Stimulated activated CD4-positive, alpha-beta T cell treated with anti-CD3 and anti-CD28 coated beads, Interleukin-2, amount 100 ng/mL, for 24 hours (primary cell): Measurements from ENCODE around the gene GSE1.

Experiments
- DNase-seq, 2 donors: peaks; one replicate each; pipeline ENCODE4 v3.0.0-alpha.2; 2020

GSE1 gene

GRCh38 chr16:85711982-85712587 is 99.0 kb downstream of the GSE1 start:
- no peak for DNase-seq

- no peak for DNase-seq
Observed at GRCh38 chr16:85712801-85713200, 99.7 kb downstream of the GSE1 start.

GRCh38 chr16:85715169-85716021 is 102.3 kb downstream of the GSE1 start:
- DNase-seq: no peak

- no peak for DNase-seq
Observed at GRCh38 chr16:85716022-85716679, 103.0 kb downstream of the GSE1 start.

GRCh38 chr16:85716680-85717038 is 103.5 kb downstream of the GSE1 start:
- DNase-seq: no peak

GRCh38 chr16:85717393-85718152 is 104.5 kb downstream of the GSE1 start:
- DNase-seq: peak; percentile 66

GRCh38 chr16:85718153-85718477 is 105.0 kb downstream of the GSE1 start:
- no peak for DNase-seq

GRCh38 chr16:85718682-85719081 is 105.6 kb downstream of the GSE1 start:
- DNase-seq: peak; percentile 22 to 32

GRCh38 chr16:85719605-85720301 is 106.6 kb downstream of the GSE1 start:
- DNase-seq: no peak

- DNase-seq: no peak
Observed at GRCh38 chr16:85720302-85720637, 107.1 kb downstream of the GSE1 start.

- DNase-seq: no peak
Observed at GRCh38 chr16:85722128-85722893, 109.2 kb downstream of the GSE1 start.

- DNase-seq: no peak
Observed at GRCh38 chr16:85724126-85724879, 111.2 kb downstream of the GSE1 start.

- no peak for DNase-seq
Observed at GRCh38 chr16:85724936-85725335, 111.8 kb downstream of the GSE1 start.
